ENCODE measurements around the gene CEP250.
"Not testable (repeated sequence)": the region's sequence is repeated elsewhere in the genome, so short reads cannot be mapped to it uniquely, and the experiment has no call there.

Gene CEP250

GRCh38 chr20:35497320-35497719 lies 41.9 kb downstream of the CEP250 start:
- DNase-seq (ENCODE audit: low read depth): no peak

- no peak for DNase-seq (ENCODE audit: low read depth)
These were observed 42.4 kb downstream of the CEP250 start for GRCh38 chr20:35497780-35498189.

- DNase-seq (ENCODE audit: low read depth): no peak
These were observed 43.9 kb downstream of the CEP250 start for GRCh38 chr20:35499271-35499670.

- DNase-seq (ENCODE audit: low read depth): no peak
These were observed 47.0 kb downstream of the CEP250 start for GRCh38 chr20:35502352-35502751.

GRCh38 chr20:35503281-35503680 lies 47.9 kb downstream of the CEP250 start:
- DNase-seq (ENCODE audit: low read depth): no peak

- DNase-seq (ENCODE audit: low read depth): no peak
These were observed 48.6 kb downstream of the CEP250 start for GRCh38 chr20:35503841-35504561.

- DNase-seq (ENCODE audit: low read depth): no peak
These were observed 49.4 kb downstream of the CEP250 start for GRCh38 chr20:35504751-35505150.

- DNase-seq (ENCODE audit: low read depth): no peak
These were observed 50.8 kb downstream of the CEP250 start for GRCh38 chr20:35506179-35506578.

GRCh38 chr20:35506872-35507638 lies 51.7 kb downstream of the CEP250 start:
- DNase-seq (ENCODE audit: low read depth): no peak

- DNase-seq (ENCODE audit: low read depth): no peak
These were observed 53.3 kb downstream of the CEP250 start for GRCh38 chr20:35508493-35509218.

GRCh38 chr20:35510951-35511735 lies 55.7 kb downstream of the CEP250 start:
- no peak for DNase-seq (ENCODE audit: low read depth)

- no peak for DNase-seq (ENCODE audit: low read depth)
These were observed 56.5 kb downstream of the CEP250 start for GRCh38 chr20:35511814-35512420.

GRCh38 chr20:35514371-35514932 lies 59.1 kb downstream of the CEP250 start:
- no peak for DNase-seq (ENCODE audit: low read depth)

- DNase-seq (ENCODE audit: low read depth): no peak
These were observed 59.9 kb downstream of the CEP250 start for GRCh38 chr20:35515341-35515740.

GRCh38 chr20:35515949-35516645 lies 60.7 kb downstream of the CEP250 start:
- DNase-seq (ENCODE audit: low read depth): peak; percentile 59

GRCh38 chr20:35517125-35517524 lies 61.7 kb downstream of the CEP250 start:
- DNase-seq (ENCODE audit: low read depth): no peak

GRCh38 chr20:35517767-35518166 lies 62.4 kb downstream of the CEP250 start:
- not testable (repeated sequence) for DNase-seq (ENCODE audit: low read depth)

- DNase-seq (ENCODE audit: low read depth): no peak
These were observed 63.6 kb downstream of the CEP250 start for GRCh38 chr20:35518955-35519354.

GRCh38 chr20:35523298-35523888 lies 68.0 kb downstream of the CEP250 start:
- DNase-seq (ENCODE audit: low read depth): no peak

GRCh38 chr20:35525639-35526038 lies 70.2 kb downstream of the CEP250 start:
- DNase-seq (ENCODE audit: low read depth): no peak
